Colonic mucosa (tissue), 4 donors: ENCODE data around the gene IL17RE. TPM values are rescaled to one million over a fixed set of nuclear protein-coding genes. Genes with fewer than 3 reads are reported as not detected.

Experiments
- DNase-seq: peaks from one replicate; pipeline ENCODE4 v3.0.0-alpha.2; 2020
- H3K27ac ChIP-seq: fragments of 200-600 bp; one replicate; pipeline ENCODE4 v1.8.0; 2021
- H3K27me3 ChIP-seq: fragments of 200-600 bp; one replicate; pipeline ENCODE4 v1.8.0; 2021
- H3K36me3 ChIP-seq: fragments of 200-600 bp; one replicate; pipeline ENCODE4 v1.8.0; 2021
- H3K4me1 ChIP-seq: fragments of 200-600 bp; one replicate; pipeline ENCODE4 v1.8.0; 2021; ENCODE audit warnings: mild to moderate bottlenecking
- H3K4me3 ChIP-seq: fragments of 200-600 bp; one replicate; pipeline ENCODE4 v1.8.0; 2021
- H3K9ac ChIP-seq, 2 donors: one replicate each; pipeline ENCODE4 v1.7.0; 2013; ENCODE audit warnings: control low read depth in 2 of 2, low read depth in 2 of 2, low read length in 2 of 2
- H3K9me3 ChIP-seq: fragments of 200-600 bp; one replicate; pipeline ENCODE4 v1.8.0; 2021
- intact Hi-C: fragments of 100-400 bp; cut with DNase I; formaldehyde crosslinking; loops from one replicate; pipeline ENCODE4 v1.14.1; 2022
- total RNA-seq, 2 donors: library from RNA; stranded (reverse); fragmentation: NEBNext Ultra II Directional in 1 of 2; extraction: Animal tissue kit (Norgen Biotek cat#: 25700) in 1 of 2; gene quantifications; one replicate each; pipeline ENCODE4 v1.2.1, GENCODE V29; 2021
- TF ChIP-seq, protein P1 (sequence below): fragments of 200-600 bp; IDR thresholded peaks from one replicate; pipeline ENCODE4 v1.8.0; 2022; ENCODE audit warnings: antibody characterized with exemption, mild to moderate bottlenecking
- donor health status: healthy.
- donor health status: DM: no; HTN: no; CAD: no.
- donor health status: DM: no; HTN: no; CAD: no.

The IL17RE gene
- total RNA-seq, 2 donors from 2014 or later, result 66.4 to 71.4 TPM

DNA sequence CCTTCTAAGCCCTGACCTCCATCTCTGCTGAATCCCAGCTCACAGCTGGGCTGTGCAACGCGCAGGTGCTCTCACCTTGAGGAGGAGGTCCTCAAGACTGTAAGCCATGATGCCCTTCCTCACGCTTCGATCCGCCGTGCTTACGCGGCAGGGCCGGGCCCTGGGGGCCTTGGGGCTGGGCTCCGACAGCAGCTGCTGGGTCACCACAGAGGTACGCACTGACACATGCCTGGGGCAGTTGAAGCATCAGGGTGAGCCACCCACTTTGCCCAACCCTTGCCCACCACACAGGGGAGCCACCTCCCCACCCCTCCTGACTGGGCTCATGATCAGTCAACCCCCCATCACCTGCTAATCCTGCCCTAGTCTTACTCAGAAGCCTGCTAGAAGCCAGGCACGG lies 25.7 kb upstream of the IL17RE start:
- TF ChIP-seq, protein P1, sequence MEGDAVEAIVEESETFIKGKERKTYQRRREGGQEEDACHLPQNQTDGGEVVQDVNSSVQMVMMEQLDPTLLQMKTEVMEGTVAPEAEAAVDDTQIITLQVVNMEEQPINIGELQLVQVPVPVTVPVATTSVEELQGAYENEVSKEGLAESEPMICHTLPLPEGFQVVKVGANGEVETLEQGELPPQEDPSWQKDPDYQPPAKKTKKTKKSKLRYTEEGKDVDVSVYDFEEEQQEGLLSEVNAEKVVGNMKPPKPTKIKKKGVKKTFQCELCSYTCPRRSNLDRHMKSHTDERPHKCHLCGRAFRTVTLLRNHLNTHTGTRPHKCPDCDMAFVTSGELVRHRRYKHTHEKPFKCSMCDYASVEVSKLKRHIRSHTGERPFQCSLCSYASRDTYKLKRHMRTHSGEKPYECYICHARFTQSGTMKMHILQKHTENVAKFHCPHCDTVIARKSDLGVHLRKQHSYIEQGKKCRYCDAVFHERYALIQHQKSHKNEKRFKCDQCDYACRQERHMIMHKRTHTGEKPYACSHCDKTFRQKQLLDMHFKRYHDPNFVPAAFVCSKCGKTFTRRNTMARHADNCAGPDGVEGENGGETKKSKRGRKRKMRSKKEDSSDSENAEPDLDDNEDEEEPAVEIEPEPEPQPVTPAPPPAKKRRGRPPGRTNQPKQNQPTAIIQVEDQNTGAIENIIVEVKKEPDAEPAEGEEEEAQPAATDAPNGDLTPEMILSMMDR, result no peak
- H3K36me3 ChIP-seq, result no peaks in the 10 kb centered on the region
- no peak overlapping the region for H3K9ac ChIP-seq
- H3K4me3 ChIP-seq, result no peak overlapping the region
- H3K27me3 ChIP-seq, result no peaks in the 10 kb centered on the region
- no peak for DNase-seq
- no peaks in the 10 kb centered on the region for H3K4me1 ChIP-seq
- H3K27ac ChIP-seq, result no peak overlapping the region
- no peaks in the 10 kb centered on the region for H3K9me3 ChIP-seq
- intact Hi-C loops, result no loop called here

DNA sequence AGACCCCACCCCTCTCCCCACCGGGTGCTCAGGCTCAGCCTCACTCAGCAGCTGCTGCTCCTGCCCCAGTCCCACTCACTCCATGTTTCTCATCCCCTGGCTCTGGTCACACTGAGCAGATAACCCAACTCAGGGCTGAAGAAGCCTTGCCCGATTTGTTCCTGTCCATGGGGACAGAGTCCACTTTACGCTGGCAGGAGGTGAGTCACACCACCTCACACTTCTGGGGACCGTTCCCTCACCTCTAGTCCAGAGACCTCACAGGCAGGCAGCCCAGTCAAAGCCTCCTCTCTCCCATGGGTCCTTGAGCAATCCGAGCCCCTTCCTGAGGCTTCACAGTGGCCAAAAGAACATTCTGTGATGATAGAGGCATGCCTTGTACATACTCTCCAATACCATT lies 23.9 kb upstream of the IL17RE start:
- Histone ChIP-seq H3K27me3 (no peaks in the 10 kb centered on the region), H3K9ac (no peak overlapping the region)

DNA sequence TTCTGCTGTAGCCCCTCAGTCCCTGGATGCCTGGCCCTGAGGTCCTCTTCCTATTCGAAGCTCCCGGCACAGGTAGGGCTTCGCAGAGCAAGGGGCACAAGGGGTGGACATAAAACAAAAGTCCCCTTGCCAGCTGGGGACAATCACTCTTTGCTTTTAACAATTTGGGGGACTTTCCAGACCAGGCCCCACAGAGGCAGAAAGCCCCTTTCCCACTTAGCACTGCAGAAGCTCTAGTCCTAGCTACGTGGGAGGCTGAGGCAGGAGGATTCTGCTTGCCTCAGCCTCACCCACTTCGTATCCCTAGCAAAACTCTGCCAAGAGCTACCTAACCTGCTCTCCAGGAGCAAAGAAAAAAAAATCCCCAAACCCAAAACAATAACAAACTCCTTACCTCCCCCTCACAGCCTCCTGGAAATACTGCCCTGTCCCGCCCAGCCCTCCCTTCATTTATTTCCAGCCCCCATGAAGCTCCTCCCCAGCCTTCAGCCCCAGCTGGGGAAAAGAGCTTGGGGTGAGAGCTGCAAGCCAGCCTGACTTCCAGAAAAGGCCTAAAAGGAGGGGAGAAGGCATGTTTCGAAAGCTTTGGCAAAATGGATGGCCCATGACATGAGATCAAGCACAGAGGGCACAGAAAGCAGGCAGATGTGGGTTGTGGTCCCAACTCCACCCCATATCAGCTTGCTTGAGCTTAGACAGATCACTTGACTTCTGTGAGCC lies 22.7 kb upstream of the IL17RE start, which contains the start of gene CIDEC:
CIDEC (minus strand) TSS at position 424 of the 720 bp plus-strand sequence. CDS start 1,767 bp downstream, outside the sequence.
- H3K27me3 ChIP-seq, result no peaks in the 10 kb centered on the region
- no peak within 1 kb of the TSS for H3K4me3 ChIP-seq
- no peak for DNase-seq
- H3K4me1 ChIP-seq, result no peaks in the 10 kb centered on the region
- no peaks in the 10 kb centered on the region for H3K36me3 ChIP-seq
- TF ChIP-seq, protein P1, result no peak
- H3K9me3 ChIP-seq, result no peaks in the 10 kb centered on the region
- H3K27ac ChIP-seq, result no peak within 1 kb of the TSS
- H3K9ac ChIP-seq, result no peak within 1 kb of the TSS
- intact Hi-C loops, result no loop called here

More for the DNA sequence above, 23.9 kb upstream of the IL17RE start:
- no peaks in the 10 kb centered on the region for H3K9me3 ChIP-seq
- TF ChIP-seq, protein P1, result no peak
- H3K36me3 ChIP-seq, result no peaks in the 10 kb centered on the region
- H3K27ac ChIP-seq, result no peak overlapping the region
- H3K4me3 ChIP-seq, result no peak overlapping the region
- peak; percentile 55 for DNase-seq
- intact Hi-C loops, result no loop called here
- H3K4me1 ChIP-seq, result no peaks in the 10 kb centered on the region

DNA sequence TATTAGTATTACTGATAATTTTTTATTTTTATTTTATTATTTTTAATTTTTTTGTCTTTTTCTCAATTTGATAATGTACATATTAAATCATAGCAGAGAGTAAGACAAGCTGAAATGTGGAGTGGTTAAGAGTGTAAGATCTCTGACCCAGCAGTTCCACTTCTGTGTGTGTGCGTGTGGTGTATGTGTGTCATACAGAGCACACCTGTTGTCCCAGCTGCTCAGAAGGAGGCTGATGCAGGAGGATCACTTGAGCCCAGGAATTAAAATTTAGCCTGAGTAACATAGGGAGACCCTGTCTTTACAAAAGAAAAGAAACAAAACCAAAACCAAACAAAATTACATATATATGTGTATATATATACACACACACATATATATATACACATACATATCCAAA lies 21.2 kb upstream of the IL17RE start:
- H3K36me3 ChIP-seq, result no peaks in the 10 kb centered on the region
- no peak overlapping the region for H3K27ac ChIP-seq

DNA sequence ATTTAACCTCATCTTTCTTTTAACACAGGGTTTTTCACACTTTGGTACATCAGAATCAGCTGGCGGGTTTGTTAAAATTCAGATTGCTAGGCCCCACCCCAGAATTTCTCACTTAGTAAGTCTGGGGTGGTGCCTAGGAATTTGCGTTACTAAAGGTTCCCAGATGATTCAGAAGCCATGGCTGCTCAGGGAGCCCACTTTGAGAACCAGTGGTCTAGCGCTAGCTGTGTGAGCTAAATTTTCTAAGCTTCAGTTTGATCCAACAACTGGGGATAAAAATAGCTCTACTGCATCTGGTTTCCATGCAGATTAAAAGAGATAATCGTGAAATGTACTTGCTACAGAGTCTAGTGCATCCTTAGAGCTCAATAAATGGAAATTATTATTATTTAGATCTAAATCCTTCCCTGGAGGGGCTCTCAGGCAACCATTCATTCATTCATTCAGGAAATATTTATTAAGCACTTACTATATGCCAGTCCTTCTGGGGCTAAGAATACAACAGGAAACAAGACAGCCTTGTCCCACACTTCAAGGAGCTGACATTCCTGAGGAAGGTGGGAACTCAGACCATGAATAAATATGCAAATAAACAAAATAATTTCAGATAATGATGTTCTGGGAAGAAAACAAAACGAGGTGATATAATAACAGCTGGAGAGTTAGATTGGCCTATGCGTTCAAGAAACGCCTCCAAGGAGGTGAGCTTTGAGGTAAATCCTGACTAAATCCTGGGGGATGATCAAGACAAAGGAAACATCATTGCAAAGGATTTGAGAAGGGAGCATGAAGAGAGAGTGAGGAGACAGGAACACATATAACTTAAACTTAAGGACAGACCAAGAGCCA lies 18.7 kb upstream of the IL17RE start:
- no peak overlapping the region for H3K4me3 ChIP-seq
- TF ChIP-seq, protein P1, result no peak
- DNase-seq, result no peak
- H3K4me1 ChIP-seq, result no peaks in the 10 kb centered on the region
- H3K9me3 ChIP-seq, result no peaks in the 10 kb centered on the region
- intact Hi-C loops, result no loop called here
- no peak overlapping the region for H3K9ac ChIP-seq
- H3K36me3 ChIP-seq, result no peaks in the 10 kb centered on the region
- H3K27me3 ChIP-seq, result no peaks in the 10 kb centered on the region
- H3K27ac ChIP-seq, result no peak overlapping the region

More for the DNA sequence above, 21.2 kb upstream of the IL17RE start:
- TF ChIP-seq, protein P1, result no peak
- Histone ChIP-seq H3K27me3 (no peaks in the 10 kb centered on the region), H3K4me3 (no peak overlapping the region), H3K9me3 (no peaks in the 10 kb centered on the region), H3K4me1 (no peaks in the 10 kb centered on the region), H3K9ac (no peak overlapping the region)
- DNase-seq, result no peak
- intact Hi-C loops, result no loop called here
